Ascending aorta (tissue), 2 donors: ENCODE data around the gene BSCL2. TPM values are rescaled to one million over a fixed set of nuclear protein-coding genes. Genes with fewer than 3 reads are reported as not detected.

Experiments used
- DNase-seq, 2 donors: peaks; one replicate each; pipeline ENCODE4 v3.0.0-alpha.2; 2019; ENCODE audit warnings: low spot score in 2 of 2
- H3K27ac ChIP-seq, 2 donors: fragments of 200-600 bp; sonication (generic); one replicate each; pipeline ENCODE4 v1.5.1; 2016 to 2017; ENCODE audit warnings: mild to moderate bottlenecking in 1 of 2
- H3K27me3 ChIP-seq: fragments of 200-600 bp; sonication (generic); one replicate; pipeline ENCODE4 v1.5.1; 2017
- H3K36me3 ChIP-seq, 2 donors: fragments of 200-600 bp; sonication (generic); one replicate each; pipeline ENCODE4 v1.5.1; 2016
- H3K4me1 ChIP-seq, 2 donors: fragments of 200-600 bp; sonication (generic); one replicate each; pipeline ENCODE4 v1.5.1; 2016 to 2017; ENCODE audit warnings: mild to moderate bottlenecking in 1 of 2
- H3K4me3 ChIP-seq, 2 donors: fragments of 200-600 bp; sonication (generic); one replicate each; pipeline ENCODE4 v1.5.1; 2016 to 2017; ENCODE audit warnings: mild to moderate bottlenecking in 1 of 2
- H3K9me3 ChIP-seq, 2 donors: fragments of 200-600 bp; sonication (generic); one replicate each; pipeline ENCODE4 v1.5.1; 2016
- intact Hi-C: fragments of 100-400 bp; cut with DNase I; formaldehyde crosslinking; loops from one replicate; pipeline ENCODE4 v1.15.1; 2023
- total RNA-seq: library from RNA; depleted of rRNA; stranded (reverse); fragments of >200 nt; gene quantifications from one replicate; pipeline ENCODE4 v1.1.0, GENCODE V29; 2016
- TF ChIP-seq, protein P1 (sequence below), 3 experiments: fragments of 200-600 bp in 2 of 3; fragments of 450-650 bp in 1 of 3; sonication (generic) in 2 of 3; IDR thresholded peaks; one replicate each; pipeline ENCODE4 v1.5.1; 2016 to 2019; ENCODE audit warnings: antibody characterized with exemption in 3 of 3, mild to moderate bottlenecking in 1 of 3, moderate library complexity in 1 of 3

BSCL2 gene
- total RNA-seq, 1 donor from 2014 or later: 55.9 TPM

DNA sequence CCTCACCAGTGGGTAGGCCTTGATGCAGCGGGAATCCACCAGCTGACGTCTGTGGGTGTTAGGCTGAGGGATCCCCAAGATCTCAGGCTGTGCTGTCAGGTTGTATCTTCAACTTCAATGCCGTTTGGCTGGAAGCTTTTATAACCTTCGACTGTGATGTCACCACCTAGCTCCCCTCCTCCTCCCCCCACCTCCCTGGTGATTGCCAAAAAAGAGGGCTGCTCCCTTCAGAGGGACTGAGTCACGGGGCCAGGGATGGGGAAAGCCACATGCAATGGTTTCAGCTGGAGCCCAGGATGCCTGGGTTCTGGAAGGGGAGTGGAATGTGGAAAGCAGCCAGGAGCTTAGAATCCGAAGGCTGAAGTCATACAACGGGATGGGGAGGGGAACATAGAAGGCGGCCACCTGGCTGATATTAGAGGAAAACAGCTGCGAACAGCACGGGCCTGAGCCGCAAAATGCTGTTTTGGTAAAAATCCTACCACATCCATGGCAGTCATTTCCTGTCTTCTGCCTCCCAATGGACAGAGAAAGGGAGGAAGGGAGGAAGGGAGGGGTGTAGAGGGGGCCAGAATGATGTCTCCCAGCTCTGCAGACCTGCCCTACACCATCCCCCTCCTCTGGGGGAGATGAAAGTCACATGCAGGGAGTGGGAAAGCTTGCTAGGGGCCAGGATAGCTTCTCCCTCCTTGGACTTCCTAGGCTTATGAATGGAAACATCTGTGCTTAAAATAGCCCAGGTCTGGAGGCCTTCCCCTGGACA lies 17.6 kb downstream of the BSCL2 start, which contains the start of gene LRRN4CL:
LRRN4CL (minus strand) TSS at position 110 of the 763 bp plus-strand sequence. CDS start 1,022 bp downstream, outside the sequence.
- intact Hi-C loops: no loop called here
- peak in 1 of 2 donors; percentile 83 for DNase-seq

DNA sequence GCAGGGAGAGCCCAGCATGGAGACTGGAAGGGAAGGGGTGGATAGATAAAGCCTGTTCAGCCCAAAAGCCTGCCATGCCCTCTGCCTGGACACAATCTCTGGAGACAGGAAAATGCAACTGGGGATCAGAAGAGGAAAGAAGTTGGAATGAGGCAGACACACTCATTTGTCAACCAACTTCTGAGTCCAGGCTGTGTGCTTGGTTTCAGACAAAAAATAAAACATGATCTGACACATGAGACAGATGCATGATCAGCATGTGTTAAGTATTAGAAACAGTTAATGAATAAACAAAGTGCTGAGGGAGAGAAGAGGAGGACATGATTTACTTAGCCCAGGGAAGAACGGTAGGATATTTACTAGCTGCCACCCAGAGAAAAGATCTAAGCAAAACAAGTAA lies 18.7 kb downstream of the BSCL2 start:
- peaks cover 25 to 33% of the 10 kb centered on the region in 2 donors for H3K36me3 ChIP-seq
- DNase-seq: no peak
- intact Hi-C loops: no loop called here
- TF ChIP-seq, protein P1, sequence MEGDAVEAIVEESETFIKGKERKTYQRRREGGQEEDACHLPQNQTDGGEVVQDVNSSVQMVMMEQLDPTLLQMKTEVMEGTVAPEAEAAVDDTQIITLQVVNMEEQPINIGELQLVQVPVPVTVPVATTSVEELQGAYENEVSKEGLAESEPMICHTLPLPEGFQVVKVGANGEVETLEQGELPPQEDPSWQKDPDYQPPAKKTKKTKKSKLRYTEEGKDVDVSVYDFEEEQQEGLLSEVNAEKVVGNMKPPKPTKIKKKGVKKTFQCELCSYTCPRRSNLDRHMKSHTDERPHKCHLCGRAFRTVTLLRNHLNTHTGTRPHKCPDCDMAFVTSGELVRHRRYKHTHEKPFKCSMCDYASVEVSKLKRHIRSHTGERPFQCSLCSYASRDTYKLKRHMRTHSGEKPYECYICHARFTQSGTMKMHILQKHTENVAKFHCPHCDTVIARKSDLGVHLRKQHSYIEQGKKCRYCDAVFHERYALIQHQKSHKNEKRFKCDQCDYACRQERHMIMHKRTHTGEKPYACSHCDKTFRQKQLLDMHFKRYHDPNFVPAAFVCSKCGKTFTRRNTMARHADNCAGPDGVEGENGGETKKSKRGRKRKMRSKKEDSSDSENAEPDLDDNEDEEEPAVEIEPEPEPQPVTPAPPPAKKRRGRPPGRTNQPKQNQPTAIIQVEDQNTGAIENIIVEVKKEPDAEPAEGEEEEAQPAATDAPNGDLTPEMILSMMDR (IDR thresholded peaks at IDR 0.05): no peak
- peak overlapping the region; percentile 36 to 43 for H3K4me3 ChIP-seq
- no peaks in the 10 kb centered on the region for H3K4me1 ChIP-seq
- H3K9me3 ChIP-seq: no peaks in the 10 kb centered on the region
- H3K27ac ChIP-seq: no peak overlapping the region
- H3K27me3 ChIP-seq: no peaks in the 10 kb centered on the region

More for the DNA sequence above, 17.6 kb downstream of the BSCL2 start, which contains the start of gene LRRN4CL:
- no peak within 1 kb of the TSS for H3K27ac ChIP-seq
- no peaks in the 10 kb centered on the region for H3K9me3 ChIP-seq
- H3K36me3 ChIP-seq: peaks cover 27 to 33% of the 10 kb centered on the region in 2 donors
- no peaks in the 10 kb centered on the region for H3K4me1 ChIP-seq
- H3K27me3 ChIP-seq: no peaks in the 10 kb centered on the region
- H3K4me3 ChIP-seq: peak within 1 kb of the TSS; percentile 36 to 43
- TF ChIP-seq, protein P1 (IDR thresholded peaks at IDR 0.05): no peak

DNA sequence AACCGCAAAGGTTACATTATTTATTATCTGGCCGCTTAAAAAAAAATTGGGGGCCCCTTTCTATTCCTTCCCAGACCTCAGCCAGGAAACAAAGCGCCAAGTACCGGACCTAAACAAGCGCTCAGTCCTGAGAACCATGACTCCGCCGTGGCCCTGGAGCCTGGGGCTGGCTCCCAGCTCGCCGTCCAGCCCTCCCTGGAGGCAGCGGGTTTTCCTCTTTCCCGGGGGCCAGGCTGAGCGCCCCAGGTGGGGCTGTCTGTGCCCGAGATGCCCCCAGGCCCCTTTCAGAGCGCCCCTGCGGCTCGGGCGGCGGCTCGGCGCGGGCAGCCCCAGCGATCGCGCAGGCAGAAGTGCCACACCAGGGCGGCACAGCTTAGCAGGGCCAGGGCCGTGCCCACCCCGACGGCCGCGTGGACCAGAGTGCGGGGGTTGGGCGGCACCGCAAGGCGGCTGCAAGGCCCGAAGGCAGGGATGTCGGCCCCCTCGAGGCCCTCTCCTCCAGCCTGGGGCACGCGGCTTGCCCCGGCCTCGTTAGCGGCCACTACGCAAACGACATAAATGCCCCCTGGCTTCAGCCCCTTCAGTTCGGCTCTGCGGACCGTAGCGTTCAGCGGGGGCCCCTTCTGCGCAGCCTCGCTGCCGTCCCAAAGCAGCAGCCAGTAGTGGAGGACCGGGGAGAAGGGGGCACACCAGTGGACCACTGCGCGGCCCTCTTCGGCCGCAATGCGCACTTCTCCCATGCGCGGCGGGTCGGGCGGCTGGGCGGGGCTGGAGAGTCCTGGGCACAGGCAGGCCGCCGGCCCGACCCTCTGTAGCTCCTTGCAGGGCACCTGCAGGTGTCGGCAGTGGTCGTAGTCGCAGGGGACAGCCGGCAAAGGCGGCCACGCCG lies 19.5 kb downstream of the BSCL2 start:
- H3K27ac ChIP-seq: no peak overlapping the region
- no peaks in the 10 kb centered on the region for H3K4me1 ChIP-seq
- H3K9me3 ChIP-seq: no peaks in the 10 kb centered on the region
- TF ChIP-seq, protein P1 (IDR thresholded peaks at IDR 0.05): no peak
- no peaks in the 10 kb centered on the region for H3K27me3 ChIP-seq
- peak overlapping the region; percentile 36 to 43 for H3K4me3 ChIP-seq
- no peak for DNase-seq
- intact Hi-C loops: no loop called here
- peaks cover 25 to 30% of the 10 kb centered on the region in 2 donors for H3K36me3 ChIP-seq

DNA sequence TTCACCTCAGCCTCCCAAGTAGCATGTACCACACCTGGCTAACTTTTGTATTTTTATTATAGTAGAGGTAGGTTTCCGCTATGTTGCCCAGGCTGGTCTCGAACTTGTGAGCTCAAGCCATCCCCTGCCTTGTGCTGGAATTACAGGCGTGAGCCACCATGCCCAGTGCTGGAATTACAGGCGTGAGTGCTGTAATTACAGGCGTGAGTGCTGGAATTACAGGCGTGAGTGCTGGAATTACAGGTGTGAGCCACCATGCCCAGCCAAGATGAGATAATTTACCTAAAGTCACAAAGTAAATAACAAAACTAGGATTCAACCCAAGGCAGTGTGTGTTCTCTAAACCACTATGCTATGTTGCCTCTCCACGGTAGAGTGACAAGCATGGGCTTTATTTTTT lies 24.7 kb downstream of the BSCL2 start:
- Histone ChIP-seq H3K4me1 (peaks cover 7 to 11% of the 10 kb centered on the region in 2 donors), H3K9me3 (no peaks in the 10 kb centered on the region), H3K27me3 (no peaks in the 10 kb centered on the region), H3K27ac (no peak overlapping the region), H3K36me3 (peaks cover 0 to under 1% of the 10 kb centered on the region in 2 donors), H3K4me3 (no peak overlapping the region)
- intact Hi-C loops: no loop called here
- no peak for DNase-seq
- TF ChIP-seq, protein P1 (IDR thresholded peaks at IDR 0.05): no peak

DNA sequence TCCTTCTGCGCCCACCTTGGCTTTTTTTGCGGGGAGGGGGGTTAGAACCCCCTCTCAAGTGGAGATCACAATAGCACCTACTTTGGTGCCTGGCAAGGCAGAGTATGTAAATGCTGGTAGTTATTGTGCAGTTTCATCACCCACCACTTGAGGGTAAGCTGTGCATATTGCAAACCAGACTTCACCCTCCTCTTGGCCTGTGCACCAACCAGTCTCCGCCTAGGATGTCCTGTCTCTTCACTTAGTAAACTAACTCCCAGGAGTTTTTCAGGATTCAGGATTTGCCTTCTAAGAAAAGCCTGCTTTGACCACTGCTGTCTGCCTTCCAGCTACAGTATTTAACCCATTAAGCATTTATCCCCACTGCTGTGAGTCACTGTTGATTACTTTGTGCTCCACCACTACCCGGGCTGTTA lies 26.4 kb downstream of the BSCL2 start:
- TF ChIP-seq, protein P1 (IDR thresholded peaks at IDR 0.05): peak in 2 of 3 experiments; percentile 24 to 37
- Histone ChIP-seq H3K9me3 (no peaks in the 10 kb centered on the region), H3K27ac (no peak overlapping the region), H3K36me3 (peaks cover 14 to 17% of the 10 kb centered on the region in 2 donors), H3K4me1 (peaks cover 7 to 11% of the 10 kb centered on the region in 2 donors), H3K4me3 (no peak overlapping the region), H3K27me3 (no peaks in the 10 kb centered on the region)
- intact Hi-C loops: no loop called here
- no peak for DNase-seq
